Measurements from ENCODE around the gene MELTF. TPM values are rescaled to one million over a fixed set of nuclear protein-coding genes. Genes with fewer than 3 reads are reported as not detected.

Gene MELTF
- total and polyA plus RNA-seq, 2 of the 13 experiments (the other 11 are each of a cell fraction or from before 2014, with no cell fraction given), result 3.2 to 7.5 TPM

DNA sequence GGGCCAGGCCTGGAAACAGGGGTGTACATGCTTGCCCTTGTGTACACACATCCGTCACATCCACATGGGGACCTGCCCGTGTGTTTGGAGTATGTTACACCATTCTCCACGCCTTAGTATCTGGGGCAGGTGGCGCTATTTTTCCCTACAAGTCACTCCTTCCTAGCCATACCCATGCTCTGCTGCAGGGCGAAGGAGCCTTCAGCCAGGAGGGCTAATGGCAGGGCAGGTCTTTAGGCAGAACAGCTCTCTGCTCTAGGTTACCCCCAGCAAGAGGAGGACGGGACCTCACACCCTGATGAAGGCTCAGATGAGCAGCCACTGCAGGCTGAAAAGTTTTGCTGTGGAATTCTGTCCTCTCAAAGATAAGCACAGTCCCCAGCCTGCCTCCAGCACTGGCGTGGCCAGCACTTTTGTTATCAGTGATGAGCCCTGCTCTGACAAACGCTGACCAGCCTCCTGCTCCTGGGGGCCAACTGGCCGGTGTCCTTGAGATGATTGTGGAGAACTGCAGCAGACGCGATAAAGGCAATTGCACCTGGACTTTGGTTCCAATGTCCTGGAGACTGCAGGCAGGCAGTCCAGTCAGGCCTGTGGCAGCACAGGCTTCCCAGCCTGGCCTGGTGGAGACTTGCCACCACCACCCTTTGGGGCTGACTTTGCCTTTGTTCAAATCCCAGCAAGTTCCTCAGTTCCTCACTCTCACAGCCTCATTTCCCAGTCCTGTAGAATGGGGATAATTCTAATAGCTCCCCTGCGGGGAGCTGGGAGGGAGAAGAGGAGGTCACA, 41.2 kb downstream of the MELTF start (continued):
- TF ChIP-seq TRIM22 (IDR thresholded peaks at IDR 0.05), result no peak
- TF ChIP-seq SALL1 (CRISPR knock-in tag; IDR thresholded peaks at IDR 0.05), result peak; percentile 63
- no peak for TF ChIP-seq SNRNP70 (IDR thresholded peaks at IDR 0.05; ENCODE audit: low read depth, low read length)
- TF ChIP-seq ZNF570 (CRISPR knock-in tag; IDR thresholded peaks at IDR 0.05; ENCODE audit: borderline replicate concordance), result no peak
- peak; percentile 49; the same call in 1 of the 2 replicates for TF ChIP-seq ZBTB38 (CRISPR knock-in tag; IDR thresholded peaks at IDR 0.05)
- no peak for TF ChIP-seq ZNF432 (CRISPR knock-in tag; IDR thresholded peaks at IDR 0.05; ENCODE audit: borderline replicate concordance)
- no peak for TF ChIP-seq SRF (IDR thresholded peaks at IDR 0.05; ENCODE audit: low read depth, low read length)
- TF ChIP-seq HMGXB4 (CRISPR knock-in tag; IDR thresholded peaks at IDR 0.05; ENCODE audit: borderline replicate concordance in 1 of 2, low read depth in 1 of 2), result peak; percentile 48 to 75
- no peak for TF ChIP-seq ZNF138 (CRISPR knock-in tag; IDR thresholded peaks at IDR 0.05; ENCODE audit: low read depth)
- TF ChIP-seq, protein P1, sequence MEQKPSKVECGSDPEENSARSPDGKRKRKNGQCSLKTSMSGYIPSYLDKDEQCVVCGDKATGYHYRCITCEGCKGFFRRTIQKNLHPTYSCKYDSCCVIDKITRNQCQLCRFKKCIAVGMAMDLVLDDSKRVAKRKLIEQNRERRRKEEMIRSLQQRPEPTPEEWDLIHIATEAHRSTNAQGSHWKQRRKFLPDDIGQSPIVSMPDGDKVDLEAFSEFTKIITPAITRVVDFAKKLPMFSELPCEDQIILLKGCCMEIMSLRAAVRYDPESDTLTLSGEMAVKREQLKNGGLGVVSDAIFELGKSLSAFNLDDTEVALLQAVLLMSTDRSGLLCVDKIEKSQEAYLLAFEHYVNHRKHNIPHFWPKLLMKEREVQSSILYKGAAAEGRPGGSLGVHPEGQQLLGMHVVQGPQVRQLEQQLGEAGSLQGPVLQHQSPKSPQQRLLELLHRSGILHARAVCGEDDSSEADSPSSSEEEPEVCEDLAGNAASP (CRISPR knock-in tag; IDR thresholded peaks at IDR 0.05; ENCODE audit: borderline replicate concordance), result no peak
- TF ChIP-seq, protein P2, sequence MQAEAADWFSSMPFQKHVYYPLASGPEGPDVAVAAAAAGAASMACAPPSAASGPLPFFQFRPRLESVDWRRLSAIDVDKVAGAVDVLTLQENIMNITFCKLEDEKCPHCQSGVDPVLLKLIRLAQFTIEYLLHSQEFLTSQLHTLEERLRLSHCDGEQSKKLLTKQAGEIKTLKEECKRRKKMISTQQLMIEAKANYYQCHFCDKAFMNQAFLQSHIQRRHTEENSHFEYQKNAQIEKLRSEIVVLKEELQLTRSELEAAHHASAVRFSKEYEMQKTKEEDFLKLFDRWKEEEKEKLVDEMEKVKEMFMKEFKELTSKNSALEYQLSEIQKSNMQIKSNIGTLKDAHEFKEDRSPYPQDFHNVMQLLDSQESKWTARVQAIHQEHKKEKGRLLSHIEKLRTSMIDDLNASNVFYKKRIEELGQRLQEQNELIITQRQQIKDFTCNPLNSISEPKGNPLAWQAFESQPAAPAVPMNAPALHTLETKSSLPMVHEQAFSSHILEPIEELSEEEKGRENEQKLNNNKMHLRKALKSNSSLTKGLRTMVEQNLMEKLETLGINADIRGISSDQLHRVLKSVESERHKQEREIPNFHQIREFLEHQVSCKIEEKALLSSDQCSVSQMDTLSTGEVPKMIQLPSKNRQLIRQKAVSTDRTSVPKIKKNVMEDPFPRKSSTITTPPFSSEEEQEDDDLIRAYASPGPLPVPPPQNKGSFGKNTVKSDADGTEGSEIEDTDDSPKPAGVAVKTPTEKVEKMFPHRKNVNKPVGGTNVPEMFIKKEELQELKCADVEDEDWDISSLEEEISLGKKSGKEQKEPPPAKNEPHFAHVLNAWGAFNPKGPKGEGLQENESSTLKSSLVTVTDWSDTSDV (CRISPR knock-in tag; IDR thresholded peaks at IDR 0.05), result no peak
- TF ChIP-seq, protein P3, sequence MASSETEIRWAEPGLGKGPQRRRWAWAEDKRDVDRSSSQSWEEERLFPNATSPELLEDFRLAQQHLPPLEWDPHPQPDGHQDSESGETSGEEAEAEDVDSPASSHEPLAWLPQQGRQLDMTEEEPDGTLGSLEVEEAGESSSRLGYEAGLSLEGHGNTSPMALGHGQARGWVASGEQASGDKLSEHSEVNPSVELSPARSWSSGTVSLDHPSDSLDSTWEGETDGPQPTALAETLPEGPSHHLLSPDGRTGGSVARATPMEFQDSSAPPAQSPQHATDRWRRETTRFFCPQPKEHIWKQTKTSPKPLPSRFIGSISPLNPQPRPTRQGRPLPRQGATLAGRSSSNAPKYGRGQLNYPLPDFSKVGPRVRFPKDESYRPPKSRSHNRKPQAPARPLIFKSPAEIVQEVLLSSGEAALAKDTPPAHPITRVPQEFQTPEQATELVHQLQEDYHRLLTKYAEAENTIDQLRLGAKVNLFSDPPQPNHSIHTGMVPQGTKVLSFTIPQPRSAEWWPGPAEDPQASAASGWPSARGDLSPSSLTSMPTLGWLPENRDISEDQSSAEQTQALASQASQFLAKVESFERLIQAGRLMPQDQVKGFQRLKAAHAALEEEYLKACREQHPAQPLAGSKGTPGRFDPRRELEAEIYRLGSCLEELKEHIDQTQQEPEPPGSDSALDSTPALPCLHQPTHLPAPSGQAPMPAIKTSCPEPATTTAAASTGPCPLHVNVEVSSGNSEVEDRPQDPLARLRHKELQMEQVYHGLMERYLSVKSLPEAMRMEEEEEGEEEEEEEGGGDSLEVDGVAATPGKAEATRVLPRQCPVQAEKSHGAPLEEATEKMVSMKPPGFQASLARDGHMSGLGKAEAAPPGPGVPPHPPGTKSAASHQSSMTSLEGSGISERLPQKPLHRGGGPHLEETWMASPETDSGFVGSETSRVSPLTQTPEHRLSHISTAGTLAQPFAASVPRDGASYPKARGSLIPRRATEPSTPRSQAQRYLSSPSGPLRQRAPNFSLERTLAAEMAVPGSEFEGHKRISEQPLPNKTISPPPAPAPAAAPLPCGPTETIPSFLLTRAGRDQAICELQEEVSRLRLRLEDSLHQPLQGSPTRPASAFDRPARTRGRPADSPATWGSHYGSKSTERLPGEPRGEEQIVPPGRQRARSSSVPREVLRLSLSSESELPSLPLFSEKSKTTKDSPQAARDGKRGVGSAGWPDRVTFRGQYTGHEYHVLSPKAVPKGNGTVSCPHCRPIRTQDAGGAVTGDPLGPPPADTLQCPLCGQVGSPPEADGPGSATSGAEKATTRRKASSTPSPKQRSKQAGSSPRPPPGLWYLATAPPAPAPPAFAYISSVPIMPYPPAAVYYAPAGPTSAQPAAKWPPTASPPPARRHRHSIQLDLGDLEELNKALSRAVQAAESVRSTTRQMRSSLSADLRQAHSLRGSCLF (CRISPR knock-in tag; IDR thresholded peaks at IDR 0.05; ENCODE audit: borderline replicate concordance), result no peak
- TF ChIP-seq MEIS1 (CRISPR knock-in tag; IDR thresholded peaks at IDR 0.05; ENCODE audit: borderline replicate concordance), result no peak; the same call in 1 of the 2 replicates
- TF ChIP-seq SNAPC2 (CRISPR knock-in tag; IDR thresholded peaks at IDR 0.05), result no peak
- no peak for TF ChIP-seq ZNF790 (CRISPR knock-in tag; IDR thresholded peaks at IDR 0.05; ENCODE audit: borderline replicate concordance)

Measured in HepG2 (cell line).